NB4 (cell line): ENCODE data around the gene MTRFR.

Experiments used
- MYC ChIP-seq: IDR thresholded peaks from 2 replicates; pipeline ENCODE4 v1.6.1; 2011; ENCODE audit warnings: low read depth, low read length
- POLR2A ChIP-seq: IDR thresholded peaks from 2 replicates; pipeline ENCODE4 v1.6.1; 2011; ENCODE audit warnings: mild to moderate bottlenecking; ENCODE audit not compliant: insufficient read length; ENCODE audit errors: extremely low read depth
- TF ChIP-seq, protein P1 (sequence below): IDR thresholded peaks from one replicate; pipeline ENCODE4 v1.5.1; 2012; ENCODE audit warnings: low read depth, low read length
- TF ChIP-seq, protein P2 (sequence below): IDR thresholded peaks from 2 replicates; pipeline ENCODE4 v1.6.1; 2011; ENCODE audit warnings: low read depth, low read length

DNA sequence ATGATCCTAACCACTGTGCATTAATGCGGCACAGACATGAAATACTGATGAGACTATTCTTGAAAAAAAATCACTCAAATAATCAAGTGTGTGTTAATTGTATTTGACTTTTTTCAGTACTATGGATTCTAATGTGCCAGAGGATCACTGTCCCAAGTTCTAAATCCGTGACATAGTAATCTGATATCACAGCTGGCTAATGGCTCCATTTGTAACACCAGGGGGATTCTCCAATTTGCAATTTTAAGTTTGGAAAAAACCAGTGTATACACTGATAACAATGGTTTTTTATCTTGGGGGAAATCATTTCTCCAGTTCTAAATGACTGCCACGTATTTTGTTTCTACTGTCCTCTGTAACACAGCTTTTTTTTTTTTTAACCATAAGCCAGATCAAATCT is 33.3 kb upstream of the MTRFR start:
- TF ChIP-seq, protein P1, sequence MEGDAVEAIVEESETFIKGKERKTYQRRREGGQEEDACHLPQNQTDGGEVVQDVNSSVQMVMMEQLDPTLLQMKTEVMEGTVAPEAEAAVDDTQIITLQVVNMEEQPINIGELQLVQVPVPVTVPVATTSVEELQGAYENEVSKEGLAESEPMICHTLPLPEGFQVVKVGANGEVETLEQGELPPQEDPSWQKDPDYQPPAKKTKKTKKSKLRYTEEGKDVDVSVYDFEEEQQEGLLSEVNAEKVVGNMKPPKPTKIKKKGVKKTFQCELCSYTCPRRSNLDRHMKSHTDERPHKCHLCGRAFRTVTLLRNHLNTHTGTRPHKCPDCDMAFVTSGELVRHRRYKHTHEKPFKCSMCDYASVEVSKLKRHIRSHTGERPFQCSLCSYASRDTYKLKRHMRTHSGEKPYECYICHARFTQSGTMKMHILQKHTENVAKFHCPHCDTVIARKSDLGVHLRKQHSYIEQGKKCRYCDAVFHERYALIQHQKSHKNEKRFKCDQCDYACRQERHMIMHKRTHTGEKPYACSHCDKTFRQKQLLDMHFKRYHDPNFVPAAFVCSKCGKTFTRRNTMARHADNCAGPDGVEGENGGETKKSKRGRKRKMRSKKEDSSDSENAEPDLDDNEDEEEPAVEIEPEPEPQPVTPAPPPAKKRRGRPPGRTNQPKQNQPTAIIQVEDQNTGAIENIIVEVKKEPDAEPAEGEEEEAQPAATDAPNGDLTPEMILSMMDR, result no peak
- TF ChIP-seq POLR2A (no peak), MYC (no peak)
- TF ChIP-seq, protein P2, sequence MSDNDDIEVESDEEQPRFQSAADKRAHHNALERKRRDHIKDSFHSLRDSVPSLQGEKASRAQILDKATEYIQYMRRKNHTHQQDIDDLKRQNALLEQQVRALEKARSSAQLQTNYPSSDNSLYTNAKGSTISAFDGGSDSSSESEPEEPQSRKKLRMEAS, result no peak
